HG02610 (cell line): Measurements from ENCODE around the gene LLGL2.

Experiments used
- ATAC-seq: cut with Tn5 transposase; IDR thresholded peaks from one replicate; pipeline ENCODE4 v1.9.1; 2021; ENCODE audit warnings: mild to moderate bottlenecking, moderate library complexity; ENCODE audit not compliant: unreplicated experiment

Gene LLGL2

GRCh38 chr17:75492555-75493168 lies 32.8 kb upstream of the LLGL2 start:
- ATAC-seq = no peak

GRCh38 chr17:75493476-75494129 lies 31.9 kb upstream of the LLGL2 start:
- ATAC-seq = no peak

DNA sequence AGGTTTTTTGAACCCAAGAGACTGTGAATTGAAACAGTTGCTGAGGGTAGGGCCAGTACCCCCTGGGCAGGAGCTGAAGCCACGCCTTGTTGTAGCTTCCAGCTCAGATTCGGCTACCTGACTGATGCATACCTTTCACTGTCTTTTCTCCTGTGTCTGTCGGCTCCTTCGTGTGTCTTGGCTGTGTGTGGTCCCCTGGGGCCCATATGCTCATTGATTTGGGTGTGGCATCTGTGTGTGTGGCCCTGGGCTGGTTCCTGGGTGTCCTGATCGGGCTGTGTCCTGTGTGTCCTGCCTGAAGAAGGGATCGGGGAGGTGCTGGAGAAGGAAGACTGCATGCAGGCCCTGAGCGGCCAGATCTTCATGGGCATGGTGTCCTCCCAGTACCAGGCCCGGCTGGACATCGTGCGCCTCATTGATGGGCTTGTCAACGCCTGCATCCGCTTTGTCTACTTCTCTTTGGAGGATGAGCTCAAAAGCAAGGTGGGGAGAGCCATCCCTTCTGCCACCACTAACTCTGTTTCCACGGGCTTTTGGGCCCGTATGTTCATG lies 31.1 kb upstream of the LLGL2 start:
- no peak for ATAC-seq

- ATAC-seq = no peak
Measured at GRCh38 chr17:75496005-75496404, 29.5 kb upstream of the LLGL2 start.

GRCh38 chr17:75498039-75498725 lies 27.3 kb upstream of the LLGL2 start:
- no peak for ATAC-seq

- ATAC-seq = no peak
Measured at GRCh38 chr17:75498726-75499213, 26.7 kb upstream of the LLGL2 start.

DNA sequence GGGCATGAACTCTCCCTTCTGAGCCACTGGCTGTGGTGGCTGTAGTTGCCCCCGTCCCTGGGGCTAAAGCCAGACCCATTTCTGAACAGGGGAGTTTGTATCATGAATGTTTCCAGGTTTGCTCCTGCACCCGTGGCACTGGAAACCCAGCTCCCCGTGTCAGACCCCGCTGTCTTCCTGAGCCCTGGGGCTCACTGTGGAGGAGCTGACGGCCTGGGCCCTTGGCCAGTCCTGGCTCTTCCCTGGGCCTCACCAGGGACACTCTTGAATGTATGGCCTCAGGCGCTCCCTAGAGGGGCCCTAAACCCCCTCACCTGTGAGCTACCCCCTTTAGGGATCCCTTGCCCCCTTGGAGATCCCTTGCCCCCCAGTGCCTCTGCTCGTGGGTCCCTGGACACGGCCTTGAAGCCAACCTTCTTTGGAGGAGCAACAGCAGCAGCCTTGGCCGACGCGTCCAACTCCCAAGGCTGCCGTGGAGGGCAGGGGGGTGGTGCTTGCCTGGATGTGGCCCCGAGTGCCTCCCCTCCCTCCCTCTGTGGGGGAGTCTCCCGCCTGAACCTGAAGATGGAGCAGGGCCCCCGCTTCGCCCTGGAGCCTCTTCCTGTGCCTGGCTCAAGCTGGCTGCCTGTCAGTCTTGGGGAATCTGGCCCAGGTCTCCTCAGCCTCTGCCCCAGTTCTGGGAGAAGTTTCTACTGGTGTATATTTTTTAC lies 26.0 kb upstream of the LLGL2 start:
- no peak for ATAC-seq

DNA sequence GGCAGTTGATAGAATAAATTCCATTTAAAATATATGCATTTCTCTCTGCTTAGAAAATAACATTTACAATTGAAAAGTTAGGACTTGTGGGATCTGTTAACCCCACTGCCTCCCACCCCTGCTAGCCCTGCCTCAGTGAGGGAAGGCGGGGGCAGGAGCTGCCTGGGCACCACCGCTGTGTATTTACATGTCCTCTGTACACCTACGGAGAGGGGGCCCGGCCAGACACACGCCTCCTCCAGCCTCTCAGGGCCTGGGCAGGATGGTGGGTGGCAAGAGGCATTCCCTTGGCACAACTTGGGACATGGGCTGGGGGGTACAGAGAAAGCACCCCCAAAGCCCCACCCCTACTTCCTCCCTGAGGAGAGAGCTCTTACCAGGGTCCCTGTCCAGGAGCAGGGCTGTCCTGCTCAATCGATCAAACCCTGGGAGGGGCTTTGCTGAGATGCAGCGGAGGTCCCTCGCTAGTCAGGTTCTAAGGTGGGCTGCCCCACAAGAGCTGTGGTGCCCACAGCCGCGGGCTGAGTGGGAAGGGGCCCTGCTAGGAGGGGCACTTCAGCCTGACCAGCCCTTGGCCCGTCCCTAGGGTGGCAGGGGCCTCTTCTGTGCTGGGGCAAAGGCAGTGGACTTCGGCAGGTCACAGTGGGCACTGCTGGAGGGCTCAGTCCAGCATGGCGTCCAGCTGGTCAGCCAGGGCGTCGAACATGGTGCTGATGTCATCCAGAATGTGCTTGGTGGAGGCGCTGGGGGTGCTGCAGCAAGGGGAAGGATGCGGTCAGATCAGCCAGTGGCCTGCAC lies 24.9 kb upstream of the LLGL2 start:
- ATAC-seq = no peak

DNA sequence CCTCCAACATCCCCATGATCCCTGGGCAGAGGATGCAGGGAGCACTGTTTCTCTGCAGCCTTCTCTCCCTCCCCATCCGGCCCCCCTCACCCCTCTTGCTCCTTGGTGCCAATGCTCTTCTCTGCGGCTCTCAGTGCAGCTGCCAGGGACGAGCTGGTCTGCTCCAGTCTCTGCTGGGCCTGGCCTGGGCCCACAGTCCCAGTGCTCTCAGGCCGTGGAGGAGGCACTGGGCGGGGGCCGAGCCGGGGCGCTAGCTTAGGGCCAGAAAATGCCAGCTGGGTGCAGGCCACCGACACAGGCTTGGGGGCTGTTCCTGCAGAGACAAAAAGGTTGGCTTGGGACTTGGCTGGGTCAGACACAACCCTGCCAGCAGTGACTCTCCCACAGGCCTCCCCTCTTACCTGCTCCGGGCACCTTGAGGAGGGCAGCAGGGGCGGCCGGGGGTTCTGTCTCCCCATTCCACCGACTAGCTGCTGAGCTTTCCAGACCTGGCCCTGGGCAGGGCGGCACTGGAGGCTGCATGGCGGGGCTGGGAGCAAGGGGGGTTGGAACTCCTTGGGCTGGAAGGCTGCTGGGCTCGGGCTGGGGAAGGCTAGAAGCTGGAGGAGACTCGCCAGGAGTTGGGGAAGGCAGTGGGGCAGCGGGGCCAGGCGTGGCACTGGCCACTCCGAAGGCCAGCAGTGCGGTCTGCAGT lies 24.0 kb upstream of the LLGL2 start:
- no peak for ATAC-seq

DNA sequence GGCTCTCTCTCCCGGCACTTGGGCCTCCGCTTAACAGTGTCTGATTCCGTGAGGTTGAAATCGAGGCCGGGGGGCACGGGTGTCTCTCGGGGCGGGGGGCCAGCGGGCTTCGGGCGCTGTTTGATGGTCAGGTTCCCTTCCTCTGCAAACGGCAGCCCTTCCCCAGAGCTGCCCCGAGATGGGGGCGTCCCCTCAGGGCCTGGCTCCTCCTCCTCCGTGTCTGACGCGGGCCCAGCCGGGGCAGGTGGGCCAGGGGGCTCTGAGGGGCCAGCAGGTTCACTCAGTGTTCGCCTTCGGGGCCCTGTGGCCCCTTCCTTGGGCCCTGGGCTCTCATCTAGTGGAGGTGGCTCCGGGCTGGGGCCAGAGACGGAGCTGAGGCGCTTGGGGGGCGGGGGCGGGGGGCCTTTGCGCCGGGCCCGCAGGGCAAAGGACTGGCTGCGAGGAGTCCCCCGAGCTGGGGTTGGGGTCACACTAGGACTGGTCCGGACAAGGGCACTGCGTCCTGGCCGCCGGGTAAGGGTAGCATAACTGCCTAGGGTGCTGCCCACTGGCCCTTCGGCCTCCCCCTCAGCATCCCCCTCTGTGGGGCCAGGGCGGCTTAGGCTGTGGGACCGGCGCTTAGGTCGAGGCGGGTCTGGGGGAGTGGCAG lies 23.3 kb upstream of the LLGL2 start:
- no peak for ATAC-seq

GRCh38 chr17:75502721-75503329 lies 22.7 kb upstream of the LLGL2 start:
- ATAC-seq = no peak

- no peak for ATAC-seq
Measured at GRCh38 chr17:75503337-75503950, 22.1 kb upstream of the LLGL2 start.

DNA sequence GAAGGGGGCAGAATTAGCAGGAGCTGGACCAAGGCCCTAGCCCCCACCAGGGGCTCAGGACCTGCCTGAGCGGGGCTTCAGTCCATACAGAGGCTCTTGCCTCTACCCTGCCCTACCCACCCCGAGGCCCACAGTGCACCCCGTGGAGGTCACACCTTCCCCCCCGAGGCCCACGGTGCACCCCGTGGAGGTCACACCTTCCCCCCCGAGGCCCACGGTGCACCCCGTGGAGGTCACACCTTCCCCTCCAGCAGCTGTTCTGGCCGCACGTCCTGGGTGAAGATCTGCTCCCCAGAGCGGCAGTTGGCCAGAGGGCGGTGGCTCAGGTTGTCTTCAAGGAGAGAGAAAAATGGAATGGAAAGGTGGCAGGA lies 21.5 kb upstream of the LLGL2 start:
- no peak for ATAC-seq

- ATAC-seq = no peak
Measured at GRCh38 chr17:75504347-75505151, 20.9 kb upstream of the LLGL2 start.

DNA sequence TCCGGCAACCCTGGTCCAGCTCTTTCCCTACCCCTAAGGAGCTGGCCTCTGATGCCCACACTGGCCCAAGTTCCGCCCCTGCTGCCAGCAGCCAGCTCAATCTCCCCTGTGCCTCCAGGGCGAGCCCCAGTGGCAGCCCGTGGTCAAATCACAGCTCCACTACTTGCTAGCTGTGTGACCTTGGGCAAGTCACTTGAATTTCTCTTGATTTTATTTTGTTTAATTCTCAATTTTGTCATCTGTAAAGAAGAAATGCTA lies 20.4 kb upstream of the LLGL2 start:
- no peak for ATAC-seq

DNA sequence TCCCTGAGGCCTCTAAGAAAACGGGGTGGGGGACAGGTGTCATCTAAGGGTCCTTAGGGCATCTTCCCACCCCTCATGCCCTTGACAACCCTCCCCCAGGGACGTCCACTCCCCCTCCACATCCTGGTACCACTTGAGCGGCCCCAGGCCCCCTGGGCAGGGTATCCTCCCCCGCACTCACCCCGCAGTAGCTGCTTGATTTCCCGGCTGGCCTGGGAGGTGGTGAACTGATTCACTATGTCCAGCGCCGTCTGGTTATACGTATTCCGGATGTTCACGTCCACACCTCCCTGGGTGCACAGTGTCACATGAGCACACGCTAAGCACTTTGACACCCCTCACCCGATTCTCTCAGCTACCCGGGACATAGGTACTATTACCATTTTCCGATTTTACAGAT lies 19.9 kb upstream of the LLGL2 start:
- ATAC-seq = no peak

- no peak for ATAC-seq
Measured at GRCh38 chr17:75506134-75506533, 19.4 kb upstream of the LLGL2 start.

DNA sequence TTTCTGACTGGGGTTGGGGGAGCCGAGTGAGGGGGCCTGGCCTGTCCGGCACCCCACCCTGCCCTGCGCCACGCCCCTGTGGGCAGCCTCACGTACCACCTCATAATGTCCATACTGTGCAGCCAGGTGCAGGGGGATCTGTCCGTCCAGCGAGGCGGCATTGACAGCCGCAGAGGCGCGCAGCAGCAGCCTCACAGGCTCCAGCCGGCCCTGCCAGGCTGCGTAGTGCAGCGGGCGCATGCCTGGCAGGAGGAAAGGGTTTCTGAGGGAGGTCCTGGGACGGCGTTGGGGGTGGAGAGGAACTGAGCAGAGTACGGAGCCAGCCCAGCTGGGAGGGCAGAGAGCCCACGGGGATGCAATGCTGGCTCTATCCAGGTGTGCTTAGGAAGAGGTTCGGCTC lies 18.6 kb upstream of the LLGL2 start:
- ATAC-seq = no peak
